HG02840 (cell line): Measurements from ENCODE around the gene CPEB2.
"Not testable (repeated sequence)": the region's sequence is repeated elsewhere in the genome, so short reads cannot be mapped to it uniquely, and the experiment has no call there.

Experiments used
- ATAC-seq: cut with Tn5 transposase; IDR thresholded peaks from one replicate; pipeline ENCODE4 v1.9.1; 2021; ENCODE audit warnings: mild to moderate bottlenecking, moderate library complexity, moderate number of reproducible peaks; ENCODE audit not compliant: unreplicated experiment, low FRiP score

The CPEB2 gene

GRCh38 chr4:15042529-15043167, 40.4 kb downstream of the CPEB2 start:
- no peak for ATAC-seq

- ATAC-seq: no peak
These were observed 40.9 kb downstream of the CPEB2 start for GRCh38 chr4:15043226-15043625.

GRCh38 chr4:15043922-15044321, 41.6 kb downstream of the CPEB2 start:
- ATAC-seq: no peak

- no peak for ATAC-seq
These were observed 52.3 kb downstream of the CPEB2 start for GRCh38 chr4:15054541-15054940.

- ATAC-seq: no peak
These were observed 57.9 kb downstream of the CPEB2 start for GRCh38 chr4:15060213-15060612.

- ATAC-seq: no peak
These were observed 61.1 kb downstream of the CPEB2 start for GRCh38 chr4:15063341-15063740.

GRCh38 chr4:15065516-15065915, 63.2 kb downstream of the CPEB2 start:
- no peak for ATAC-seq

GRCh38 chr4:15066140-15066539, 63.9 kb downstream of the CPEB2 start:
- ATAC-seq: no peak

GRCh38 chr4:15068298-15068697, 66.0 kb downstream of the CPEB2 start:
- ATAC-seq: no peak

- ATAC-seq: no peak
These were observed 73.6 kb downstream of the CPEB2 start for GRCh38 chr4:15075875-15076274.

- no peak for ATAC-seq
These were observed 75.7 kb downstream of the CPEB2 start for GRCh38 chr4:15077969-15078368.

GRCh38 chr4:15078682-15079642, 76.7 kb downstream of the CPEB2 start:
- no peak for ATAC-seq

- no peak for ATAC-seq
These were observed 82.5 kb downstream of the CPEB2 start for GRCh38 chr4:15084780-15085179.

GRCh38 chr4:15085762-15086161, 83.5 kb downstream of the CPEB2 start:
- ATAC-seq: not testable (repeated sequence)

- ATAC-seq: not testable (repeated sequence)
These were observed 84.0 kb downstream of the CPEB2 start for GRCh38 chr4:15086259-15086658.

GRCh38 chr4:15088394-15089035, 86.2 kb downstream of the CPEB2 start:
- ATAC-seq: no peak

- ATAC-seq: no peak
These were observed 87.7 kb downstream of the CPEB2 start for GRCh38 chr4:15089979-15090378.

GRCh38 chr4:15100380-15100779, 98.1 kb downstream of the CPEB2 start:
- ATAC-seq: no peak

- ATAC-seq: no peak
These were observed 98.9 kb downstream of the CPEB2 start for GRCh38 chr4:15100994-15101695.

GRCh38 chr4:15104825-15105224, 102.5 kb downstream of the CPEB2 start:
- ATAC-seq: no peak

- ATAC-seq: no peak
These were observed 104.1 kb downstream of the CPEB2 start for GRCh38 chr4:15106399-15106798.
